Vagina (tissue), 2 donors: ENCODE measurements around the gene CYBC1. TPM values are rescaled to one million over a fixed set of nuclear protein-coding genes. Genes with fewer than 3 reads are reported as not detected.
A peak's percentile ranks its signal among the peaks of the same experiment; 100 is the strongest.

ENCODE experiments used
- DNase-seq, 2 donors: peaks; one replicate each; pipeline ENCODE4 v3.0.0-alpha.2; 2017; ENCODE audit errors: extremely low spot score in 2 of 2
- H3K27ac ChIP-seq: fragments of 200-600 bp; sonication (generic); one replicate; pipeline ENCODE4 v1.5.1; 2019
- H3K27me3 ChIP-seq: fragments of 200-600 bp; sonication (generic); one replicate; pipeline ENCODE4 v1.5.1; 2019
- H3K36me3 ChIP-seq, 2 donors: fragments of 200-600 bp; sonication (generic); one replicate each; pipeline ENCODE4 v1.5.1; 2017 to 2019
- H3K4me1 ChIP-seq: fragments of 200-600 bp; sonication (generic); one replicate; pipeline ENCODE4 v1.5.1; 2019
- H3K4me3 ChIP-seq, 2 donors: fragments of 200-600 bp; sonication (generic); 1 replicate in 1 of 2; 2 replicates in 1 of 2; pipeline ENCODE4 v1.5.1; 2016 to 2019
- H3K9me3 ChIP-seq: fragments of 200-600 bp; sonication (generic); one replicate; pipeline ENCODE4 v1.5.1; 2019
- CTCF ChIP-seq, 3 experiments: fragments of 450-650 bp in 2 of 3; fragments of 200-600 bp in 1 of 3; sonication (generic) in 1 of 3; IDR thresholded peaks; one replicate each; pipeline ENCODE4 v1.5.1; 2017 to 2019; ENCODE audit warnings: antibody characterized with exemption in 3 of 3, mild to moderate bottlenecking in 2 of 3, moderate library complexity in 2 of 3
- POLR2A ChIP-seq, 2 donors: fragments of 450-650 bp; IDR thresholded peaks; one replicate each; pipeline ENCODE4 v1.6.1; 2017; ENCODE audit warnings: antibody characterized with exemption in 2 of 2, mild to moderate bottlenecking in 2 of 2, moderate library complexity in 2 of 2
- POLR2AphosphoS5 ChIP-seq, 2 donors: sonication (generic); formaldehyde crosslinking; IDR thresholded peaks; one replicate each; pipeline ENCODE4 v1.9.0; 2017; ENCODE audit warnings: antibody characterized with exemption in 2 of 2, mild to moderate bottlenecking in 2 of 2, low read depth in 1 of 2; ENCODE audit not compliant: insufficient read depth in 1 of 2
- intact Hi-C: fragments of 100-400 bp; cut with DNase I; formaldehyde crosslinking; loops from one replicate; pipeline ENCODE4 v1.15.1; 2023
- total RNA-seq: library from RNA; depleted of rRNA; stranded (reverse); fragments of >200 nt; gene quantifications from one replicate; pipeline ENCODE4 v1.2.3, GENCODE V29; 2016

CYBC1 gene
- total RNA-seq, 1 donor from 2014 or later, result 51.6 TPM

- DNase-seq, result peak in 1 of 2 donors; percentile 91
- Histone ChIP-seq H3K27me3 (no peaks in the 10 kb centered on the region), H3K27ac (peak overlapping the region; percentile 95), H3K4me3 (no peak overlapping the region), H3K9me3 (no peaks in the 10 kb centered on the region), H3K4me1 (peaks cover 47% of the 10 kb centered on the region), H3K36me3 (no peaks in the 10 kb centered on the region)
- TF ChIP-seq POLR2AphosphoS5 (IDR thresholded peaks at IDR 0.05; ENCODE audit: insufficient read depth in 1 of 2, low read depth in 1 of 2), result no peak
- TF ChIP-seq CTCF (IDR thresholded peaks at IDR 0.05), result no peak
- no peak for TF ChIP-seq POLR2A (IDR thresholded peaks at IDR 0.05)
- intact Hi-C loops, result loop anchor here (5.0 to 10.0 kb wide), 3 partner anchors 39 to 141 kb away; partner anchors contain the start of genes NARF and TEX19
These were observed 45.4 kb upstream of the CYBC1 start for GRCh38 chr17:82495844-82496528.

- H3K4me3 ChIP-seq, result no peak overlapping the region
- intact Hi-C loops, result loop anchor here (5.0 to 10.0 kb wide), 3 partner anchors 37 to 140 kb away; partner anchors contain the start of genes NARF and TEX19
- H3K27me3 ChIP-seq, result no peaks in the 10 kb centered on the region
- H3K36me3 ChIP-seq, result no peaks in the 10 kb centered on the region
- TF ChIP-seq POLR2A (IDR thresholded peaks at IDR 0.05) (no peak), CTCF (IDR thresholded peaks at IDR 0.05) (peak; percentile 48 to 81 (median 80)), POLR2AphosphoS5 (IDR thresholded peaks at IDR 0.05; ENCODE audit: insufficient read depth in 1 of 2, low read depth in 1 of 2) (peak; percentile 61 to 68)
- no peaks in the 10 kb centered on the region for H3K9me3 ChIP-seq
- H3K27ac ChIP-seq, result peak overlapping the region; percentile 54
- peak in 1 of 2 donors; percentile 93 for DNase-seq
- H3K4me1 ChIP-seq, result peaks cover 50% of the 10 kb centered on the region
These were observed 43.9 kb upstream of the CYBC1 start for GRCh38 chr17:82494236-82495055.

GRCh38 chr17:82493226-82493781, 42.8 kb upstream of the CYBC1 start:
- H3K9me3 ChIP-seq, result no peaks in the 10 kb centered on the region
- H3K4me3 ChIP-seq, result no peak overlapping the region
- peaks cover 52% of the 10 kb centered on the region for H3K4me1 ChIP-seq
- H3K36me3 ChIP-seq, result no peaks in the 10 kb centered on the region
- intact Hi-C loops, result loop anchor here (2.0 to 10.0 kb wide), 3 partner anchors 51 to 139 kb away; partner anchors contain the start of genes HEXD, OGFOD3 and TEX19
- no peaks in the 10 kb centered on the region for H3K27me3 ChIP-seq
- DNase-seq, result peak in 1 of 2 donors; percentile 80
- no peak overlapping the region for H3K27ac ChIP-seq
- TF ChIP-seq POLR2AphosphoS5 (IDR thresholded peaks at IDR 0.05; ENCODE audit: insufficient read depth in 1 of 2, low read depth in 1 of 2) (no peak), POLR2A (IDR thresholded peaks at IDR 0.05) (no peak), CTCF (IDR thresholded peaks at IDR 0.05) (no peak)

- Histone ChIP-seq H3K27ac (no peak overlapping the region), H3K4me1 (peaks cover 47% of the 10 kb centered on the region), H3K4me3 (no peak overlapping the region), H3K9me3 (no peaks in the 10 kb centered on the region), H3K36me3 (peaks cover 0 to 2% of the 10 kb centered on the region in 2 donors), H3K27me3 (no peaks in the 10 kb centered on the region)
- TF ChIP-seq POLR2AphosphoS5 (IDR thresholded peaks at IDR 0.05; ENCODE audit: insufficient read depth in 1 of 2, low read depth in 1 of 2) (no peak), POLR2A (IDR thresholded peaks at IDR 0.05) (no peak), CTCF (IDR thresholded peaks at IDR 0.05) (no peak)
- intact Hi-C loops, result loop anchor here (2.0 to 10.0 kb wide), 3 partner anchors 52 to 138 kb away; partner anchors contain the start of genes HEXD, OGFOD3 and TEX19
- DNase-seq, result peak in 1 of 2 donors; percentile 79
These were observed 42.2 kb upstream of the CYBC1 start for GRCh38 chr17:82492643-82493225.
